Activated CD4-positive, alpha-beta T cell treated with anti-CD3 and anti-CD28 coated beads, Interleukin-2, amount 10 ng/mL, durations not matched to agents 24 days and 14 days (primary cell): ENCODE data around the gene MUCL3. TPM values are rescaled to one million over a fixed set of nuclear protein-coding genes. Genes with fewer than 3 reads are reported as not detected.
"Not testable (repeated sequence)": the region's sequence is repeated elsewhere in the genome, so short reads cannot be mapped to it uniquely, and the experiment has no call there.

Experiments used
- DNase-seq: peaks from one replicate; pipeline ENCODE4 v3.0.0; 2022
- H3K27ac Mint-ChIP-seq: one replicate; pipeline ENCODE4 v1.8.0; 2022; ENCODE audit warnings: mild to moderate bottlenecking, mixed read lengths
- H3K27me3 Mint-ChIP-seq: one replicate; pipeline ENCODE4 v1.8.0; 2022; ENCODE audit warnings: mixed read lengths
- H3K36me3 Mint-ChIP-seq: one replicate; pipeline ENCODE4 v1.8.0; 2022; ENCODE audit warnings: low read depth, mild to moderate bottlenecking, mixed read lengths
- H3K4me1 Mint-ChIP-seq: one replicate; pipeline ENCODE4 v1.8.0; 2021; ENCODE audit warnings: mixed read lengths
- H3K4me3 Mint-ChIP-seq: one replicate; pipeline ENCODE4 v1.8.0; 2022; ENCODE audit warnings: mild to moderate bottlenecking, moderate library complexity, mixed read lengths
- H3K9me3 Mint-ChIP-seq: one replicate; pipeline ENCODE4 v1.8.0; 2021; ENCODE audit warnings: mixed read lengths
- intact Hi-C: fragments of 100-400 bp; cut with micrococcal nuclease; formaldehyde crosslinking; loops from one replicate; pipeline ENCODE4 v1.15.1; 2023
- total RNA-seq: library from RNA; stranded (reverse); gene quantifications from 2 replicates; pipeline ENCODE4 v1.2.3, GENCODE V29; 2022

Gene MUCL3
- total RNA-seq, 1 donor from 2014 or later: not detected

- intact Hi-C loops: no loop called here
- Mint-ChIP-seq H3K4me3 (no peak overlapping the region), H3K9me3 (no peaks in the 10 kb centered on the region), H3K4me1 (peaks cover 15% of the 10 kb centered on the region), H3K27me3 (peaks cover 45% of the 10 kb centered on the region), H3K36me3 (no peaks in the 10 kb centered on the region), H3K27ac (no peak overlapping the region)
- DNase-seq: no peak
Measured at GRCh38 chr6:30962716-30963115, 21.9 kb downstream of the MUCL3 start.

- Mint-ChIP-seq H3K27ac (no peak overlapping the region), H3K4me1 (peaks cover 15% of the 10 kb centered on the region), H3K36me3 (no peaks in the 10 kb centered on the region), H3K27me3 (peaks cover 39% of the 10 kb centered on the region), H3K9me3 (no peaks in the 10 kb centered on the region), H3K4me3 (no peak overlapping the region)
- intact Hi-C loops: no loop called here
- DNase-seq: no peak
Measured at GRCh38 chr6:30963641-30964040, 22.9 kb downstream of the MUCL3 start.

GRCh38 chr6:30964075-30964474 is 23.3 kb downstream of the MUCL3 start:
- Mint-ChIP-seq H3K4me1 (peaks cover 15% of the 10 kb centered on the region), H3K27me3 (peaks cover 38% of the 10 kb centered on the region), H3K27ac (no peak overlapping the region)

GRCh38 chr6:30965140-30965601 is 24.4 kb downstream of the MUCL3 start:
- no peak for DNase-seq
- Mint-ChIP-seq H3K27ac (no peak overlapping the region), H3K4me1 (peaks cover 15% of the 10 kb centered on the region), H3K4me3 (no peak overlapping the region), H3K27me3 (peaks cover 33% of the 10 kb centered on the region), H3K9me3 (no peaks in the 10 kb centered on the region), H3K36me3 (no peaks in the 10 kb centered on the region)
- intact Hi-C loops: no loop called here

More at GRCh38 chr6:30964075-30964474, 23.3 kb downstream of the MUCL3 start:
- no peaks in the 10 kb centered on the region for H3K9me3 Mint-ChIP-seq
- H3K36me3 Mint-ChIP-seq: no peaks in the 10 kb centered on the region
- no peak overlapping the region for H3K4me3 Mint-ChIP-seq
- intact Hi-C loops: no loop called here
- DNase-seq: peak; percentile 69

- peaks cover 29% of the 10 kb centered on the region for H3K27me3 Mint-ChIP-seq
- H3K9me3 Mint-ChIP-seq: no peaks in the 10 kb centered on the region
- no peak overlapping the region for H3K27ac Mint-ChIP-seq
- H3K4me1 Mint-ChIP-seq: peaks cover 15% of the 10 kb centered on the region
- H3K4me3 Mint-ChIP-seq: no peak overlapping the region
- intact Hi-C loops: no loop called here
- H3K36me3 Mint-ChIP-seq: no peaks in the 10 kb centered on the region
- no peak for DNase-seq
Measured at GRCh38 chr6:30966154-30966553, 25.4 kb downstream of the MUCL3 start.

GRCh38 chr6:30969171-30969570 is 28.4 kb downstream of the MUCL3 start:
- not testable (repeated sequence) for H3K4me3 Mint-ChIP-seq, H3K4me1 Mint-ChIP-seq, H3K36me3 Mint-ChIP-seq

GRCh38 chr6:30970946-30971345 is 30.2 kb downstream of the MUCL3 start:
- no peak overlapping the region for H3K27ac Mint-ChIP-seq
- peaks cover 2% of the 10 kb centered on the region for H3K4me1 Mint-ChIP-seq
- DNase-seq: no peak
- H3K36me3 Mint-ChIP-seq: no peaks in the 10 kb centered on the region
- H3K9me3 Mint-ChIP-seq: no peaks in the 10 kb centered on the region
- H3K4me3 Mint-ChIP-seq: no peak overlapping the region
- intact Hi-C loops: no loop called here
- peaks cover 30% of the 10 kb centered on the region for H3K27me3 Mint-ChIP-seq

More at GRCh38 chr6:30969171-30969570, 28.4 kb downstream of the MUCL3 start:
- DNase-seq, intact Hi-C loops, H3K27ac Mint-ChIP-seq, H3K9me3 Mint-ChIP-seq: not testable (repeated sequence)
- peaks cover 37% of the 10 kb centered on the region for H3K27me3 Mint-ChIP-seq

GRCh38 chr6:30972816-30973215 is 32.0 kb downstream of the MUCL3 start:
- no peak for DNase-seq
- Mint-ChIP-seq H3K27me3 (peaks cover 25% of the 10 kb centered on the region), H3K4me1 (no peaks in the 10 kb centered on the region), H3K27ac (no peak overlapping the region), H3K36me3 (no peaks in the 10 kb centered on the region), H3K9me3 (no peaks in the 10 kb centered on the region), H3K4me3 (no peak overlapping the region)
- intact Hi-C loops: no loop called here

- H3K36me3 Mint-ChIP-seq: no peaks in the 10 kb centered on the region
- no peaks in the 10 kb centered on the region for H3K9me3 Mint-ChIP-seq
- H3K27me3 Mint-ChIP-seq: peaks cover 37% of the 10 kb centered on the region
- intact Hi-C loops: no loop called here
- DNase-seq: no peak
- no peak overlapping the region for H3K27ac Mint-ChIP-seq
- H3K4me1 Mint-ChIP-seq: no peaks in the 10 kb centered on the region
- no peak overlapping the region for H3K4me3 Mint-ChIP-seq
Measured at GRCh38 chr6:30974490-30975252, 33.9 kb downstream of the MUCL3 start.

GRCh38 chr6:30979141-30979540 is 38.4 kb downstream of the MUCL3 start:
- intact Hi-C loops: no loop called here
- Mint-ChIP-seq H3K9me3 (no peaks in the 10 kb centered on the region), H3K4me3 (no peak overlapping the region), H3K27ac (no peak overlapping the region), H3K27me3 (peaks cover 42% of the 10 kb centered on the region), H3K36me3 (no peaks in the 10 kb centered on the region), H3K4me1 (peaks cover 2% of the 10 kb centered on the region)
- DNase-seq: no peak

GRCh38 chr6:30979690-30980089 is 38.9 kb downstream of the MUCL3 start:
- intact Hi-C loops: no loop called here
- H3K36me3 Mint-ChIP-seq: no peaks in the 10 kb centered on the region
- H3K9me3 Mint-ChIP-seq: no peaks in the 10 kb centered on the region
- H3K27me3 Mint-ChIP-seq: peaks cover 42% of the 10 kb centered on the region
- no peak overlapping the region for H3K4me3 Mint-ChIP-seq
- H3K27ac Mint-ChIP-seq: no peak overlapping the region
- H3K4me1 Mint-ChIP-seq: peaks cover 2% of the 10 kb centered on the region
- DNase-seq: no peak

GRCh38 chr6:30981942-30982772 is 41.4 kb downstream of the MUCL3 start:
- Mint-ChIP-seq H3K27ac (no peak overlapping the region), H3K9me3 (no peaks in the 10 kb centered on the region), H3K27me3 (peaks cover 40% of the 10 kb centered on the region)

GRCh38 chr6:30983439-30983838 is 42.7 kb downstream of the MUCL3 start, which contains the start of gene MUC21:
Gene MUC21 (plus strand): TSS chr6:30983718. CDS start chr6:30983959, 241 bp downstream.
- Mint-ChIP-seq H3K4me3 (no peak within 1 kb of the TSS), H3K36me3 (no peaks in the 10 kb centered on the region), H3K27ac (no peak within 1 kb of the TSS), H3K9me3 (no peaks in the 10 kb centered on the region), H3K27me3 (peaks cover 29% of the 10 kb centered on the region), H3K4me1 (peaks cover 5% of the 10 kb centered on the region)
- no peak for DNase-seq
- intact Hi-C loops: no loop called here

More at GRCh38 chr6:30981942-30982772, 41.4 kb downstream of the MUCL3 start:
- Mint-ChIP-seq H3K4me3 (no peak overlapping the region), H3K4me1 (peaks cover 5% of the 10 kb centered on the region), H3K36me3 (no peaks in the 10 kb centered on the region)
- intact Hi-C loops: no loop called here
- DNase-seq: no peak

GRCh38 chr6:30985490-30985889 is 44.7 kb downstream of the MUCL3 start:
- DNase-seq: no peak
- Mint-ChIP-seq H3K9me3 (no peaks in the 10 kb centered on the region), H3K27me3 (peaks cover 19% of the 10 kb centered on the region), H3K27ac (no peak overlapping the region), H3K36me3 (no peaks in the 10 kb centered on the region), H3K4me3 (no peak overlapping the region), H3K4me1 (peaks cover 13% of the 10 kb centered on the region)
- intact Hi-C loops: no loop called here
